ENCODE data around the gene GPR158.

GRCh38 chr10:25522946-25523608, 348.3 kb downstream of the GPR158 start:
- TF ChIP-seq CTCF (IDR thresholded peaks at IDR 0.05; ENCODE audit: insufficient read depth, low read length) (no peak), POLR2AphosphoS5 (IDR thresholded peaks at IDR 0.05; ENCODE audit: low read depth) (no peak), REST (IDR thresholded peaks at IDR 0.05; ENCODE audit: insufficient replicate concordance, low read depth) (no peak)

All from HL-60 (cell line).